H1 (cell line): Measurements from ENCODE around the gene MAS1L. TPM values are rescaled to one million over a fixed set of nuclear protein-coding genes. Genes with fewer than 3 reads are reported as not detected.

ENCODE experiments used
- CTCF ChIA-PET: fragments of 300-600 bp; sonication (Branson Sonifier 250); formaldehyde crosslinking; loops from one replicate; lab custom pipeline; 2021; ENCODE audit not compliant: partially characterized antibody; lab: Charles Lee
- POLR2A ChIA-PET: fragments of 300-600 bp; sonication (Branson Sonifier 250); formaldehyde crosslinking; loops from one replicate; lab custom pipeline; 2021; ENCODE audit warnings: inconsistent platforms; ENCODE audit not compliant: partially characterized antibody; lab: Charles Lee
- DNase-seq, 2 experiments: peaks; one replicate each; pipeline versions ENCODE4 v3.0.0 to v3.0.0-alpha.2; 2010 to 2022; ENCODE audit warnings: low spot score in 2 of 2, low read depth in 1 of 2, mixed read lengths in 1 of 2
- FAIRE-seq: peaks from 2 replicates; lab custom pipeline; 2011; peaks lifted over from hg19 to GRCh38; lab: Jason Lieb, UNC
- H2AFZ ChIP-seq: 2 replicates; pipeline ENCODE4 v1.8.1; 2012; ENCODE audit warnings: low read length, inconsistent platforms
- H2AK5ac ChIP-seq: 2 replicates; pipeline ENCODE4 v1.6.1; 2013; ENCODE audit warnings: low read depth, low read length
- H2BK120ac ChIP-seq: replicated peaks from 2 replicates; pipeline ENCODE3; 2013; ENCODE audit warnings: low read depth, low read length, inconsistent platforms
- H2BK12ac ChIP-seq: 2 replicates; pipeline ENCODE4 v1.6.1; 2013; ENCODE audit warnings: low read depth, low read length
- H2BK15ac ChIP-seq: 2 replicates; pipeline ENCODE4 v1.6.1; 2013; ENCODE audit warnings: low read length
- H2BK20ac ChIP-seq: 2 replicates; pipeline ENCODE4 v1.6.1; 2013; ENCODE audit warnings: low read length
- H2BK5ac ChIP-seq: 2 replicates; pipeline ENCODE4 v1.6.1; 2013; ENCODE audit warnings: low read depth, low read length
- H3K14ac ChIP-seq: 2 replicates; pipeline ENCODE4 v1.6.1; 2013; ENCODE audit warnings: inconsistent platforms; ENCODE audit not compliant: insufficient read length
- H3K18ac ChIP-seq: 2 replicates; pipeline ENCODE4 v1.6.1; 2013; ENCODE audit warnings: low read length; ENCODE audit errors: extremely low read depth
- H3K23ac ChIP-seq: 2 replicates; pipeline ENCODE4 v1.6.1; 2013; ENCODE audit warnings: inconsistent platforms; ENCODE audit not compliant: insufficient read length
- H3K23me2 ChIP-seq: 2 replicates; pipeline ENCODE4 v1.6.1; 2013; ENCODE audit warnings: low read depth, low read length
- H3K27ac ChIP-seq: 2 replicates; pipeline ENCODE4 v1.6.1; 2011; ENCODE audit warnings: low read depth, low read length, inconsistent platforms
- H3K27me3 ChIP-seq, 4 experiments: replicated peaks in 1 of 4; 1 replicate in 1 of 4; 2 replicates in 3 of 4; pipeline versions ENCODE4 v1.6.1 to v1.8.1; 2011 to 2013; ENCODE audit warnings: low read length in 3 of 4, mild to moderate bottlenecking in 3 of 4, inconsistent platforms in 2 of 4, mixed read lengths in 2 of 4, moderate library complexity in 1 of 4; ENCODE audit not compliant: control insufficient read depth in 3 of 4, insufficient read depth in 3 of 4; ENCODE audit errors: extremely low read depth in 1 of 4
- H3K36me3 ChIP-seq, 4 experiments: 2 replicates each; pipeline versions ENCODE4 v1.6.1 to v1.8.1; 2011 to 2013; ENCODE audit warnings: mild to moderate bottlenecking in 4 of 4, low read length in 3 of 4, moderate library complexity in 2 of 4, control low read depth in 1 of 4, inconsistent platforms in 1 of 4; ENCODE audit not compliant: insufficient read depth in 4 of 4, control insufficient read depth in 2 of 4
- H3K4ac ChIP-seq: replicated peaks from 2 replicates; pipeline ENCODE3; 2013; ENCODE audit warnings: low read length, low read depth, mixed read lengths, inconsistent platforms; ENCODE audit not compliant: insufficient read length
- H3K4me1 ChIP-seq, 4 experiments: replicated peaks in 1 of 4; 1 replicate in 1 of 4; 2 replicates in 3 of 4; pipeline versions ENCODE4 v1.6.1 to v1.8.1; 2011 to 2013; ENCODE audit warnings: low read length in 3 of 4, inconsistent platforms in 2 of 4, mixed read lengths in 1 of 4; ENCODE audit not compliant: insufficient read depth in 4 of 4, control insufficient read depth in 3 of 4
- H3K4me2 ChIP-seq, 2 experiments: 2 replicates each; pipeline versions ENCODE4 v1.6.1 to v1.8.1; 2011 to 2013; ENCODE audit warnings: low read depth in 2 of 2, low read length in 2 of 2, control low read depth in 1 of 2, inconsistent platforms in 1 of 2, mild to moderate bottlenecking in 1 of 2; ENCODE audit not compliant: insufficient read depth in 1 of 2
- H3K4me3 ChIP-seq, 4 experiments: fragments of 200-600, 300-600 bp in 1 of 4; sonication (generic), shearing (Covaris generic), sonication (Bioruptor Twin) in 1 of 4; 2 replicates each; pipeline versions ENCODE4 v1.5.1 to v1.8.1; 2011 to 2016; ENCODE audit warnings: low read length in 4 of 4, low read depth in 3 of 4, control low read depth in 2 of 4, inconsistent platforms in 2 of 4, mild to moderate bottlenecking in 2 of 4, mixed read lengths in 1 of 4, moderate library complexity in 1 of 4; ENCODE audit not compliant: insufficient read depth in 2 of 4; ENCODE audit errors: extremely low read depth in 1 of 4
- H3K56ac ChIP-seq: replicated peaks from 2 replicates; pipeline ENCODE3; 2013; ENCODE audit warnings: low read depth, mild to moderate bottlenecking, mixed read lengths, low read length, inconsistent platforms; ENCODE audit not compliant: insufficient read length
- H3K79me1 ChIP-seq: 2 replicates; pipeline ENCODE4 v1.6.1; 2013; ENCODE audit warnings: low read depth, low read length, control low read depth
- H3K79me2 ChIP-seq, 2 experiments: 2 replicates each; pipeline versions ENCODE4 v1.6.1 to v1.8.1; 2012 to 2013; ENCODE audit warnings: low read length in 2 of 2, mild to moderate bottlenecking in 2 of 2, inconsistent platforms in 1 of 2; ENCODE audit not compliant: insufficient read depth in 2 of 2, control insufficient read depth in 1 of 2
- H3K9ac ChIP-seq, 4 experiments: replicated peaks in 1 of 4; 1 replicate in 1 of 4; 2 replicates in 3 of 4; pipeline versions ENCODE4 v1.6.1 to v1.8.1; 2011 to 2013; ENCODE audit warnings: low read depth in 3 of 4, low read length in 3 of 4, control low read depth in 2 of 4, mild to moderate bottlenecking in 2 of 4, moderate library complexity in 2 of 4, inconsistent platforms in 1 of 4; ENCODE audit errors: extremely low read depth in 1 of 4
- H3K9me3 ChIP-seq, 2 experiments: 2 replicates each; pipeline versions ENCODE4 v1.6.1 to v1.8.1; 2012 to 2013; ENCODE audit warnings: mild to moderate bottlenecking in 2 of 2, moderate library complexity in 2 of 2, control low read depth in 1 of 2, inconsistent platforms in 1 of 2, low read depth in 1 of 2, low read length in 1 of 2, mixed read lengths in 1 of 2; ENCODE audit not compliant: insufficient read depth in 2 of 2
- H4K20me1 ChIP-seq, 2 experiments: replicated peaks in 1 of 2; 2 replicates each; pipeline versions ENCODE3 to v1.8.1; 2011 to 2013; ENCODE audit warnings: inconsistent platforms in 2 of 2, low read length in 2 of 2, mild to moderate bottlenecking in 1 of 2; ENCODE audit not compliant: insufficient read depth in 2 of 2, control insufficient read depth in 1 of 2
- H4K5ac ChIP-seq: 2 replicates; pipeline ENCODE4 v1.6.1; 2013; ENCODE audit warnings: low read length, low read depth, mixed read lengths, inconsistent platforms; ENCODE audit not compliant: insufficient read length
- H4K8ac ChIP-seq: 2 replicates; pipeline ENCODE4 v1.8.0; 2013; ENCODE audit warnings: mild to moderate bottlenecking, moderate library complexity, low read length, inconsistent platforms; ENCODE audit not compliant: insufficient read depth; ENCODE audit errors: extremely low read depth
- H4K91ac ChIP-seq: replicated peaks from 2 replicates; pipeline ENCODE3; 2013; ENCODE audit warnings: low read length, mixed read lengths, inconsistent platforms; ENCODE audit not compliant: insufficient read length
- EP300 ChIP-seq, 2 experiments: IDR thresholded peaks; 1 replicate in 1 of 2; 2 replicates in 1 of 2; pipeline ENCODE4 v1.6.1; 2011 to 2012; ENCODE audit warnings: low read depth in 2 of 2, low read length in 2 of 2, mild to moderate bottlenecking in 2 of 2, borderline replicate concordance in 1 of 2, inconsistent platforms in 1 of 2, moderate library complexity in 1 of 2
- GABPA ChIP-seq: IDR thresholded peaks from 2 replicates; pipeline ENCODE4 v1.6.1; 2011; ENCODE audit warnings: mild to moderate bottlenecking, low read length, moderate library complexity, borderline replicate concordance; ENCODE audit not compliant: insufficient read depth
- GTF2F1 ChIP-seq: IDR thresholded peaks from 2 replicates; pipeline ENCODE4 v1.6.1; 2012; ENCODE audit warnings: low read depth, low read length, improper control_type of control experiment, borderline replicate concordance
- HDAC6 ChIP-seq: IDR thresholded peaks from one replicate; pipeline ENCODE4 v1.7.1; 2012; ENCODE audit warnings: low read depth, mild to moderate bottlenecking, inconsistent platforms, low read length, moderate library complexity
- KDM4A ChIP-seq: IDR thresholded peaks from one replicate; pipeline ENCODE4 v1.7.1; 2012; ENCODE audit warnings: low read depth, mild to moderate bottlenecking, moderate library complexity, low read length, inconsistent platforms; ENCODE audit not compliant: severe bottlenecking
- MAFK ChIP-seq: IDR thresholded peaks from 2 replicates; pipeline ENCODE4 v1.6.1; 2012; ENCODE audit warnings: low read depth, mild to moderate bottlenecking, improper control_type of control experiment, low read length
- PHF8 ChIP-seq: fragments of 200-600 bp; sonication (generic); conservative IDR thresholded peaks from 2 replicates; pipeline ENCODE4 v1.7.1; 2012; ENCODE audit warnings: low read depth, mild to moderate bottlenecking, inconsistent platforms, low read length, moderate library complexity
- POU5F1 ChIP-seq: IDR thresholded peaks from 2 replicates; pipeline ENCODE4 v1.6.1; 2011; ENCODE audit warnings: low read depth, mild to moderate bottlenecking, low read length, moderate library complexity
- RBBP5 ChIP-seq: IDR thresholded peaks from 2 replicates; pipeline ENCODE4 v1.7.1; 2012; ENCODE audit warnings: low read depth, mild to moderate bottlenecking, inconsistent platforms, low read length, moderate library complexity, borderline replicate concordance
- SIN3A ChIP-seq, 2 experiments: IDR thresholded peaks in 1 of 2; conservative IDR thresholded peaks in 1 of 2; 2 replicates each; pipeline ENCODE4 v1.6.1; 2011 to 2012; ENCODE audit warnings: low read length in 2 of 2, improper control_type of control experiment in 1 of 2, low read depth in 1 of 2, mild to moderate bottlenecking in 1 of 2
- TCF12 ChIP-seq: IDR thresholded peaks from 2 replicates; pipeline ENCODE4 v1.6.1; 2011; ENCODE audit warnings: low read depth, mild to moderate bottlenecking, low read length
- WGBS, 2 experiments: shearing (Covaris generic) in 1 of 2; methylation state at CpG; one replicate each; pipeline versions ENCODE4 v1.1.6 to v1.1.7; 2013 to 2015; ENCODE audit warnings: low lambda C conversion rate in 2 of 2, mixed read lengths in 2 of 2, inconsistent platforms in 1 of 2, low coverage in 1 of 2, missing lambda C conversion rate in 1 of 2; ENCODE audit not compliant: insufficient replicate concordance in 2 of 2, insufficient coverage in 1 of 2, insufficient read length in 1 of 2; ENCODE audit errors: extremely low coverage in 1 of 2, missing lambda C conversion rate in 1 of 2; 5-methylcytosine and 5-hydroxymethylcytosine counted together
- polyA plus RNA-seq, 7 experiments: library from polyadenylated mRNA; depleted of rRNA in 3 of 7; stranded (reverse) in 5 of 7; unstranded in 2 of 7; fragments of >200 nt in 5 of 7; fragments of 200-250 nt in 2 of 7; gene quantifications; 1 replicate in 5 of 7; 2 replicates in 1 of 7; 4 replicates in 1 of 7; pipeline versions ENCODE4 v1.2.1 to v1.2.3, GENCODE V29; 2011 to 2013; ENCODE audit warnings: missing spikeins in 2 of 7, mixed read lengths in 2 of 7
- total RNA-seq: library from RNA; stranded (reverse); fragmentation: NEBNext Ultra II Directional; extraction: Animal tissue kit (Norgen Biotek cat#: 25700); gene quantifications from 2 replicates; pipeline ENCODE4 v1.2.1, GENCODE V29; 2021
- TF ChIP-seq, protein P1 (sequence below): IDR thresholded peaks from 2 replicates; pipeline ENCODE4 v1.6.1; 2012; ENCODE audit warnings: inconsistent platforms
- TF ChIP-seq, protein P2 (sequence below): IDR thresholded peaks from 2 replicates; pipeline ENCODE4 v1.6.1; 2012; ENCODE audit warnings: inconsistent platforms

MAS1L gene
- total and polyA plus RNA-seq, 2 of the 8 experiments (the other 6 are each of a cell fraction or from before 2014, with no cell fraction given), result not detected

DNA sequence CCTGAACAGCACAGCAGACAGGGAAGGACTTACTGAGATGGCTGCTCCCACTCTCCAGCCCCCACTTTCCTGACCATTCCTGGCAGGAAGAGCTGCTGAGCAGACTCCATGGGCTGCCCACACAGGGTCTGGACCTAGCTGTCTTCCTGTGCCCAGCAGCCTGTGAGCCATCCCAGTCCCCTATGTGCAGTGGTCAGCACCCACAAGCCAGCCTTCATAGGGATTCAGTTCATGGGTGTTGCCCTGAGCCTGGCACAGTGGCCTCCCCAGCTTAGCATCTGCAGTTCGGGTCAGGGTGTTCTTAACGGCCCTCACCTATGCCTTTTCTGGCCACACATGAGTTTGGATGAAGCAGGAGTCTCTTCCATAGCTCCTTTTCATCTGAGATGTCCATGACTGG is 39.8 kb upstream of the MAS1L start:
- WGBS, 2 experiments, result 86% methylated on average over 2 of the region's 2 CpGs; no CpG with 5 or more reads in 1 of the 2 experiments
- no peak overlapping the region for H4K5ac ChIP-seq
- H2BK5ac ChIP-seq, result no peak overlapping the region
- H3K79me2 ChIP-seq, result no peaks in the 10 kb centered on the region
- peaks cover 7 to 12% of the 10 kb centered on the region in 2 experiments for H3K9me3 ChIP-seq
- H3K4me1 ChIP-seq, result peaks cover 0 to 7% (median 0%) of the 10 kb centered on the region in 4 experiments; a peak in 4 of 7 replicates
- FAIRE-seq, result no peak
- no peak overlapping the region for H4K8ac ChIP-seq
- no peak overlapping the region for H3K14ac ChIP-seq
- H3K23me2 ChIP-seq, result no peaks in the 10 kb centered on the region
- H3K4me3 ChIP-seq, result no peak overlapping the region
- no peak for DNase-seq
- no peak overlapping the region for H2BK120ac ChIP-seq
- H3K27me3 ChIP-seq, result no peaks in the 10 kb centered on the region; a peak in 1 of 7 replicates
- H3K4ac ChIP-seq, result no peak overlapping the region
- H3K79me1 ChIP-seq, result no peaks in the 10 kb centered on the region
- H2AK5ac ChIP-seq, result no peak overlapping the region
- CTCF ChIA-PET, result interaction anchor here (0.9 to 1.3 kb wide), 3 partner anchors 12 to 511 kb away, joined by 3 read pairs; no protein-coding TSS in a partner anchor
- H2BK20ac ChIP-seq, result no peak overlapping the region
- H4K20me1 ChIP-seq, result no peaks in the 10 kb centered on the region
- H3K27ac ChIP-seq, result no peak overlapping the region
- H3K4me2 ChIP-seq, result no peak overlapping the region
- no peak overlapping the region for H3K9ac ChIP-seq
- no peak overlapping the region for H3K18ac ChIP-seq
- POLR2A ChIA-PET, result no interaction called here
- no peaks in the 10 kb centered on the region for H3K36me3 ChIP-seq
- no peak overlapping the region for H2AFZ ChIP-seq
- H3K23ac ChIP-seq, result no peak overlapping the region
- H4K91ac ChIP-seq, result no peak overlapping the region
- no peak overlapping the region for H2BK12ac ChIP-seq
- H2BK15ac ChIP-seq, result no peak overlapping the region
- H3K56ac ChIP-seq, result no peak overlapping the region
- TF ChIP-seq SIN3A (conservative IDR thresholded peaks at IDR 0.05 in 1 of 2, IDR thresholded peaks at IDR 0.05 in 1 of 2; ENCODE audit: low read depth in 1 of 2, low read length in 2 of 2) (no peak), TCF12 (no peak), POU5F1 (no peak), GABPA (no peak), MAFK (no peak), KDM4A (no peak), GTF2F1 (no peak), HDAC6 (no peak), EP300 (IDR thresholded peaks at IDR 0.05; ENCODE audit: borderline replicate concordance in 1 of 2, low read depth in 2 of 2, low read length in 2 of 2) (no peak), RBBP5 (no peak), PHF8 (no peak)
- TF ChIP-seq, protein P1, sequence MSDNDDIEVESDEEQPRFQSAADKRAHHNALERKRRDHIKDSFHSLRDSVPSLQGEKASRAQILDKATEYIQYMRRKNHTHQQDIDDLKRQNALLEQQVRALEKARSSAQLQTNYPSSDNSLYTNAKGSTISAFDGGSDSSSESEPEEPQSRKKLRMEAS, result no peak
- TF ChIP-seq, protein P2, sequence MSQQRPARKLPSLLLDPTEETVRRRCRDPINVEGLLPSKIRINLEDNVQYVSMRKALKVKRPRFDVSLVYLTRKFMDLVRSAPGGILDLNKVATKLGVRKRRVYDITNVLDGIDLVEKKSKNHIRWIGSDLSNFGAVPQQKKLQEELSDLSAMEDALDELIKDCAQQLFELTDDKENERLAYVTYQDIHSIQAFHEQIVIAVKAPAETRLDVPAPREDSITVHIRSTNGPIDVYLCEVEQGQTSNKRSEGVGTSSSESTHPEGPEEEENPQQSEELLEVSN, result no peak
